ENCODE data around the gene SETD4. TPM values are rescaled to one million over a fixed set of nuclear protein-coding genes. Genes with fewer than 3 reads are reported as not detected.
A peak's percentile ranks its signal among the peaks of the same experiment; 100 is the strongest.
"Not testable (repeated sequence)": the region's sequence is repeated elsewhere in the genome, so short reads cannot be mapped to it uniquely, and the experiment has no call there.

SETD4 gene
- total RNA-seq, 3 donors from 2014 or later (not counting 1 experiment from before 2014, with no cell fraction given), result 19.1 to 29.3 (median 22.5) TPM

DNA sequence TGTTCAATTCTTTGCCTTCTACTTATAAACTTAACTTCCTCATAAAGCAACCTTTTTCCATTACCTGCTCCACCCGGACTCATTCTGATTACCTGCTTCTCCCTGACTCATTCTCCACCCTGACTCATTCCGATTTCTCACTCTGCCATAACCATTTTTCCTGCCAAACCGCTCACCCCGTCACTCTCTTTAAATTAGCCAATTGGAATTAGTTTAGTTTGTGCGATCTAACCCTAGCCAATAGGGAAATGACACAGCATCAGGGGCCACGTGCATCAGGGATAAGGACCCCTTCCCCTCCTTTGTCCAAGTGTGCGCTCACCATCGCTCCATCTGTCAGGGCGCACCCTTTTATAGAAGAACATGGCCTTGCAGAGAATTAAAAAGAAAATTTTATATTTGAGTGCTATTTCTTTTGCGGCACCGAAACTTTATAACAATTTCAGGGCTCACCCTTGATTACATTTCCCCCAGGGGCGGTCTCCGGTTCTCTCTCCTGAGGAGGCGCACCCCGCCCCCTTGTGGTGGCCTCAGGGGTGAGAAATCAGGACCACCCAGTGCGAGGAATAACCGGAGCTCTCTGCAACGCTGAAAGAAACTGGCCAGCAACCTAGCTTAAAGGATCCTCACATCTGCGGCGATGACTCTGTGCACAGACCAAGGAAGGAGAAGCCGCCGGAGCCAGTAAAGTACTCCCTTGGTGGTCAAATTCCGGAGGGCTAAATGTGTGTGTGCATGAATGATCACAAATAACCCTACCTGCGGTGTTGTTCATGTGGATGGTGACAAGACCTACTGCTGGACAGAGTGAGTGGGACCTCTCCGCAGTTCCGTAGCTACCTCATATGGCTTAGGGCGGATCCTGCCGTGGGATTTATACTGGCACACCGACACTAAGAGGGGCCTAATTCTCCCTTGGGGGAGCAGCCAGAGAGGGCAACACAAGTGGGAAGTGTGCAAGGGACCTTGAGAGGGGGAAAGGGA, 44.3 kb upstream of the SETD4 start:
- WGBS (ENCODE audit: insufficient coverage), result 15% methylated on average over 27 of the region's 29 CpGs
- H3K36me3 Mint-ChIP-seq, result no peaks in the 10 kb centered on the region
- H3K4me1 Mint-ChIP-seq, result peaks cover 6 to 7% of the 10 kb centered on the region in 2 donors
- ATAC-seq (peak in 1 of 3 donors; percentile 57), DNase-seq (peak in 1 of 2 donors; percentile 73)
- Histone ChIP-seq H3K27ac (ENCODE audit: low read length) (no peak overlapping the region), H3K4me3 (ENCODE audit: low read length) (no peak overlapping the region), H3K4me1 (ENCODE audit: control insufficient read depth, insufficient read depth, low read length) (peaks cover 8% of the 10 kb centered on the region), H3K9me3 (ENCODE audit: control insufficient read depth, insufficient read depth, low read length) (no peaks in the 10 kb centered on the region), H3K36me3 (ENCODE audit: control insufficient read depth, insufficient read depth, low read length) (no peaks in the 10 kb centered on the region), H3K27me3 (ENCODE audit: control insufficient read depth, insufficient read depth, low read length) (peaks cover 13% of the 10 kb centered on the region)
- H3K4me3 Mint-ChIP-seq, result no peak overlapping the region
- TF ChIP-seq, protein P1, sequence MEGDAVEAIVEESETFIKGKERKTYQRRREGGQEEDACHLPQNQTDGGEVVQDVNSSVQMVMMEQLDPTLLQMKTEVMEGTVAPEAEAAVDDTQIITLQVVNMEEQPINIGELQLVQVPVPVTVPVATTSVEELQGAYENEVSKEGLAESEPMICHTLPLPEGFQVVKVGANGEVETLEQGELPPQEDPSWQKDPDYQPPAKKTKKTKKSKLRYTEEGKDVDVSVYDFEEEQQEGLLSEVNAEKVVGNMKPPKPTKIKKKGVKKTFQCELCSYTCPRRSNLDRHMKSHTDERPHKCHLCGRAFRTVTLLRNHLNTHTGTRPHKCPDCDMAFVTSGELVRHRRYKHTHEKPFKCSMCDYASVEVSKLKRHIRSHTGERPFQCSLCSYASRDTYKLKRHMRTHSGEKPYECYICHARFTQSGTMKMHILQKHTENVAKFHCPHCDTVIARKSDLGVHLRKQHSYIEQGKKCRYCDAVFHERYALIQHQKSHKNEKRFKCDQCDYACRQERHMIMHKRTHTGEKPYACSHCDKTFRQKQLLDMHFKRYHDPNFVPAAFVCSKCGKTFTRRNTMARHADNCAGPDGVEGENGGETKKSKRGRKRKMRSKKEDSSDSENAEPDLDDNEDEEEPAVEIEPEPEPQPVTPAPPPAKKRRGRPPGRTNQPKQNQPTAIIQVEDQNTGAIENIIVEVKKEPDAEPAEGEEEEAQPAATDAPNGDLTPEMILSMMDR (IDR thresholded peaks at IDR 0.05), result peak; percentile 29
- H3K27me3 Mint-ChIP-seq (ENCODE audit: low read depth in 2 of 2), result peaks cover 36 to 81% of the 10 kb centered on the region in 2 donors
- no peak overlapping the region for H3K27ac Mint-ChIP-seq
- intact Hi-C loops (cut with micrococcal nuclease), result no loop called here
- no peaks in the 10 kb centered on the region for H3K9me3 Mint-ChIP-seq

DNA sequence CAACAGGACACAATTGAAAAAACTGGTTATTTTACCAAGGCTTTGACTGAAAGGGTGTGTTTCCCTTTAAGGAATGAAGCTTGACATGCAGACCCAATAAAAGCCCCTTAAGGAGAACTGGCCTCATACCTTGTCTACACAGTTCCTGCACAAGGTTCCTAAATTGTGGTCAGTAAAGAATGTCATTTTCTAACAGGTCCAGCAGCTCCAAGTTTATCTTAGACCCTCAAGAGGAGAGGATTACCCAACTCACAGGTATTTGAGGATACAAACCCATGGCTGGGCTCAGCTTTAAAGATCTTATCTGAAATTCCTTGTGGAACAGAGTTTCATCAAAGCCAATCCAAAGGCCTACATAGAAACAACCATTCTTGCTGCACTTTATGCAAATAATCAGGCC, 43.1 kb upstream of the SETD4 start:
- H3K27ac ChIP-seq (ENCODE audit: low read length), result no peak overlapping the region
- Mint-ChIP-seq H3K4me1 (peaks cover 6 to 7% of the 10 kb centered on the region in 2 donors), H3K4me3 (no peak overlapping the region), H3K27me3 (ENCODE audit: low read depth in 2 of 2) (peaks cover 36 to 70% of the 10 kb centered on the region in 2 donors), H3K9me3 (no peaks in the 10 kb centered on the region), H3K36me3 (no peaks in the 10 kb centered on the region), H3K27ac (no peak overlapping the region)
- peaks cover 13% of the 10 kb centered on the region for H3K27me3 ChIP-seq (ENCODE audit: control insufficient read depth, insufficient read depth, low read length)
- peaks cover 8% of the 10 kb centered on the region for H3K4me1 ChIP-seq (ENCODE audit: control insufficient read depth, insufficient read depth, low read length)
- TF ChIP-seq, protein P1 (IDR thresholded peaks at IDR 0.05), result no peak
- ATAC-seq, result no peak
- no peak overlapping the region for H3K4me3 ChIP-seq (ENCODE audit: low read length)
- no peak for DNase-seq
- H3K9me3 ChIP-seq (ENCODE audit: control insufficient read depth, insufficient read depth, low read length), result no peaks in the 10 kb centered on the region
- no peaks in the 10 kb centered on the region for H3K36me3 ChIP-seq (ENCODE audit: control insufficient read depth, insufficient read depth, low read length)
- intact Hi-C loops (cut with micrococcal nuclease), result no loop called here

GRCh38 chr21:36100971-36101641, 40.8 kb upstream of the SETD4 start:
- H3K4me1 ChIP-seq (ENCODE audit: control insufficient read depth, insufficient read depth, low read length), result peaks cover 8% of the 10 kb centered on the region
- Mint-ChIP-seq H3K4me1 (peaks cover 6 to 7% of the 10 kb centered on the region in 2 donors), H3K27me3 (ENCODE audit: low read depth in 2 of 2) (peaks cover 26 to 47% of the 10 kb centered on the region in 2 donors), H3K27ac (no peak overlapping the region), H3K36me3 (no peaks in the 10 kb centered on the region), H3K9me3 (no peaks in the 10 kb centered on the region), H3K4me3 (no peak overlapping the region)
- H3K4me3 ChIP-seq (ENCODE audit: low read length), result no peak overlapping the region
- 91% methylated on average over 5 of the region's 6 CpGs for WGBS (ENCODE audit: insufficient coverage)
- no peaks in the 10 kb centered on the region for H3K36me3 ChIP-seq (ENCODE audit: control insufficient read depth, insufficient read depth, low read length)
- TF ChIP-seq, protein P1 (IDR thresholded peaks at IDR 0.05), result no peak
- DNase-seq (no peak), ATAC-seq (no peak)
- H3K9me3 ChIP-seq (ENCODE audit: control insufficient read depth, insufficient read depth, low read length), result no peaks in the 10 kb centered on the region
- H3K27me3 ChIP-seq (ENCODE audit: control insufficient read depth, insufficient read depth, low read length), result peaks cover 13% of the 10 kb centered on the region
- H3K27ac ChIP-seq (ENCODE audit: low read length), result no peak overlapping the region
- intact Hi-C loops (cut with micrococcal nuclease), result no loop called here

GRCh38 chr21:36099695-36100211, 39.4 kb upstream of the SETD4 start:
- H3K27ac Mint-ChIP-seq; H3K27me3 ChIP-seq (ENCODE audit: control insufficient read depth, insufficient read depth, low read length); H3K4me1 ChIP-seq (ENCODE audit: control insufficient read depth, insufficient read depth, low read length); ATAC-seq; DNase-seq; H3K4me1 Mint-ChIP-seq; H3K9me3 ChIP-seq (ENCODE audit: control insufficient read depth, insufficient read depth, low read length); H3K4me3 Mint-ChIP-seq; H3K9me3 Mint-ChIP-seq; H3K27ac ChIP-seq (ENCODE audit: low read length); H3K4me3 ChIP-seq (ENCODE audit: low read length); H3K36me3 Mint-ChIP-seq; H3K36me3 ChIP-seq (ENCODE audit: control insufficient read depth, insufficient read depth, low read length); intact Hi-C loops (cut with micrococcal nuclease): not testable (repeated sequence)
- 83% methylated on average over 9 of the region's 13 CpGs for WGBS (ENCODE audit: insufficient coverage)
- H3K27me3 Mint-ChIP-seq (ENCODE audit: low read depth in 2 of 2), result peaks cover 20 to 41% of the 10 kb centered on the region in 2 donors

Measured in natural killer cell (primary cell).